ENCODE data around the gene AHCY.
"Not testable (repeated sequence)": the region's sequence is repeated elsewhere in the genome, so short reads cannot be mapped to it uniquely, and the experiment has no call there.

Gene AHCY

DNA sequence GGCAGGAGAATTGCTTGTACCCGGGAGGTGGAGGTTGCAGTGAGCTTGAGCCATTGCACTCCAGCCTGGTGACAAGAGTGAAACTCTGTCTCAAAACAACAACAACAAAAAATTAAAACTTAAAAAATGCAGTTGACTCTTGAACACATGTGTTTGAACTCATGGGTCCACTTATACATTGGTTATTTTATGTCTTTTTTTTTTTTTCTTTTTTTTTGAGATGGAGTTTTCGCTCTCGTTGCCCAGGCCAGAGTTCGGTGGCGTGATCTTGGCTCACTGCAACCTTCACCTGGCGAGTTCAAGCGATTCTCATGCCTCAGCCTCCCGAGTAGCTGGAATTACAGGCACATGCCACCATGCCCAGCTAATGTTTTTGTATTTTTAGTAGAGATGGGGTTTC, 39.7 kb downstream of the AHCY start:
- H3K27ac ChIP-seq (ENCODE audit: low read length); H3K36me3 ChIP-seq (ENCODE audit: insufficient read depth, low read depth, low read length); H3K4me3 ChIP-seq (ENCODE audit: low read length); H3K9me3 ChIP-seq (ENCODE audit: insufficient read depth, low read depth, low read length); H3K4me1 ChIP-seq (ENCODE audit: insufficient read depth, low read length); H3K27me3 ChIP-seq (ENCODE audit: insufficient read depth, low read length); H3K9ac ChIP-seq (ENCODE audit: low read depth, low read length): not testable (repeated sequence)

DNA sequence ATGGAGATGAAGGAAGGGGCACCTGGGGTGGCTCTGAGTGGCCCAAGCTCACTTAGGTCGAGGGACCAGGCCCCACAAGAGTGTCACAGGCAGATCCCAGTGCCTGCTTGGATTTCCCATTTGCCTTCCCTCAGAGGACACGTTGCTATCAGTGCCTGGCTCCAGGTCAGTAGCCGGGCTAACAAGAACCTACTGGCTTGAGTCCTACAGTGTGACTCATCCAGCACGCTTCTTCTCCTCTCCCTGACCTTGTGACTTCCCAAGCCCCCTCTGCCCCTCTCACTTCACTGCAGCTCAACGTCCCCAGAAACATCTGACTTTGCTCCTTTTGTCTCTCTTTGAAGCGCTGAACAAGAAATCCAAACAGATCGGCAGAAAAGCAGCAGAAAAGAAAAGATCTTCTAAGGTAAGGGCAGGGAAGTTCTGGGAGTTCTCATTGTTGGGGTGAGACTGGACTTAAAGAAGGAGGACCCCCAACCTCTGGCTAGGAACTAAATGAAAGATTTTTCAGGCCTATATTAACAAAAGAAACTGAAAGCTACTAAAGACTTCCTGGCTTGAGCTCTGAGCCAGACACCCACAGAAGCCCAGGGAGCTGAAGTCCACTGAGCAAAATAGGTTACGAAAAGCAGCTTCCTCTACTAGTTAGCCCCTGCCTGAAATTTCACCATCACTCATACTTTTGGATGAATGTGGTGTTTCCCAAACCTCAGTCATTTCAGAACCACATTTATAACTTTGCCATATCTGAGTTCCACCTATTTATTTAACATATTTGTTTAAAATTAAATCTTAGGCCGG, 40.5 kb downstream of the AHCY start:
- H3K36me3 ChIP-seq (ENCODE audit: insufficient read depth, low read depth, low read length), result no peaks in the 10 kb centered on the region
- H3K27me3 ChIP-seq (ENCODE audit: insufficient read depth, low read length), result no peaks in the 10 kb centered on the region
- no peak overlapping the region for H3K4me3 ChIP-seq (ENCODE audit: low read length)
- no peak overlapping the region for H3K27ac ChIP-seq (ENCODE audit: low read length)
- 0 out of 2 replicates have a peak overlapping the region, but pooled peaks have one; percentile 4 for H3K9ac ChIP-seq (ENCODE audit: low read depth, low read length)
- H3K4me1 ChIP-seq (ENCODE audit: insufficient read depth, low read length), result no peaks in the 10 kb centered on the region
- no peaks in the 10 kb centered on the region for H3K9me3 ChIP-seq (ENCODE audit: insufficient read depth, low read depth, low read length)

DNA sequence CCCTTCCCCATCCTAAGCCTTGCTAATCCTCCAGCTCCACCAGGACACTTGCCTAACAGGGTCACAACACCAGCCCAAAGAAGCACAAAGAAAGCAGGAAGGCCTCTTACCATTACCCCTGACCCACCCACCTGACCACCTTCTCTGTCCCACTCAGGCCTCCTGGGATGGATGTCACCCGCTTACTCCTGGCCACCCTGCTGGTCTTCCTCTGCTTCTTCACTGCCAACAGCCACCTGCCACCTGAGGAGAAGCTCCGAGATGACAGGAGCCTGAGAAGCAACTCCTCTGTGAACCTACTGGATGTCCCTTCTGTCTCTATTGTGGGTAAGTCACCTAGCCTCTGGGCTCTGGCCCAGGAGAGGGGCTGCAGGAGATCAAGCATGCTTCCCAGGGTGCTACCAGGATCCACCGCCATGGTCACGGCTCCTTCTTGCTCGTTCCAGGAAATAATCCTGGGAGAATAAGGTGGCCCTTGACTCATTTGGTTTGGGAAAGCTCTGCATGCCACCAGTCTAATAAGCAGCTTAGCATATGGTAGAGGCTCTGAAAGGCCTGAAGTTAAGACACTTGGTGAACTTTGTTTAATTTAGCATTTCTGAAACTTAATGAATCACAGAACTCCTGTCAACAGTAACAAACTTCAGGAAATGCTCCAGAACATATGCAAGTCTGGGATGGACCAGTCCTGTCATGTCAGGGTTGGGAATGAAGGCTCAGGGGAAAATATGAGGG, 42.8 kb downstream of the AHCY start:
- peaks cover 4% of the 10 kb centered on the region; the same call in 1 of the 2 replicates for H3K4me1 ChIP-seq (ENCODE audit: insufficient read depth, low read length)
- no peaks in the 10 kb centered on the region for H3K9me3 ChIP-seq (ENCODE audit: insufficient read depth, low read depth, low read length)
- H3K9ac ChIP-seq (ENCODE audit: low read depth, low read length), result no peak overlapping the region

DNA sequence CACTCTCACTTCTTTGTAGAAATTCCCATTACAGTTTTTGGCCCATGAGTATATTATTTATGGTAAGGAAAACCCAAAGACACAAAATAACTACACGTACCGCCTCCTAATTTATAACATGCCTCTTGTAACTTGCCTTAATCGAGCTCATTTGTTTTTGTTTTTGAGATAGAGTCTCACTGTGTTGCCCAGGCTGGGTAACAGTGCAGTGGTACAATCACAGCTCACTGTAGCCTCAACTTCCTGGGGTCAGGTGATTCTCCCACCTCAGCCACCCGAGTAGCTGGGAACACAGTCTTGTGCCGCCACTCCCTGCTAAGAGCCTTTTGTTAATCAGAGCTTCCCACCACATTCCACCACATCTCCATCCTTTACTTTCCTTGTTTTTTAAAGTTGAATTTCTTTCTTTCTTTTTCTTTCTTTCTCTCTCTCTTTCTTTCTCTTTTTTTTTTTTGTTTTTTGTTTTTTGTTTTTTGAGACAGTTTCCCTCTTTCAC, 46.5 kb downstream of the AHCY start:
- Histone ChIP-seq H3K4me3 (ENCODE audit: low read length) (no peak overlapping the region), H3K4me1 (ENCODE audit: insufficient read depth, low read length) (peaks cover 4% of the 10 kb centered on the region; the same call in 1 of the 2 replicates), H3K27me3 (ENCODE audit: insufficient read depth, low read length) (no peaks in the 10 kb centered on the region), H3K9me3 (ENCODE audit: insufficient read depth, low read depth, low read length) (no peaks in the 10 kb centered on the region), H3K27ac (ENCODE audit: low read length) (no peak overlapping the region), H3K36me3 (ENCODE audit: insufficient read depth, low read depth, low read length) (no peaks in the 10 kb centered on the region), H3K9ac (ENCODE audit: low read depth, low read length) (no peak overlapping the region)

More for the DNA sequence above, 42.8 kb downstream of the AHCY start:
- H3K36me3 ChIP-seq (ENCODE audit: insufficient read depth, low read depth, low read length), result no peaks in the 10 kb centered on the region
- H3K27me3 ChIP-seq (ENCODE audit: insufficient read depth, low read length), result no peaks in the 10 kb centered on the region
- H3K27ac ChIP-seq (ENCODE audit: low read length), result no peak overlapping the region
- no peak overlapping the region for H3K4me3 ChIP-seq (ENCODE audit: low read length)

DNA sequence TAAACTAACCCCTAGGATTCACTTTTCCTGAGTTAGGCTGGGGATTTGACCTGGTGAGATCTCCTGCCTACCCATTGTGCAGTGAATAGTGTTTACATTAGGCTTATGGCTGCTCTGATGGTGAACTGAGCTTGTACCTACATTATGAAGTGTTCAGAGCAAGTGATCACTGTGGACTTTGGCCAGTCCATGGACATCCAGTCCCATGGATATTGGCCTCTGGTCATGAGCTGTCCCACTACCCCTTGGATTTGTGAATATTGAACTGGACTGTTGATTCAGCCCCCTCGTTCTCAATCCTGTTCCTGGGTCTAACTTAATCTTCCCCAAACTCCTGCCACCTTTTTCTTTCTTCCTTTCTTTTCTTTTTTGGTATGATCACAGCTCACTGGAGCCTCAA, 48.2 kb downstream of the AHCY start:
- no peaks in the 10 kb centered on the region for H3K36me3 ChIP-seq (ENCODE audit: insufficient read depth, low read depth, low read length)
- H3K4me1 ChIP-seq (ENCODE audit: insufficient read depth, low read length), result peaks cover 4% of the 10 kb centered on the region; the same call in 1 of the 2 replicates
- H3K4me3 ChIP-seq (ENCODE audit: low read length), result no peak overlapping the region
- no peak overlapping the region for H3K9ac ChIP-seq (ENCODE audit: low read depth, low read length)
- no peaks in the 10 kb centered on the region for H3K9me3 ChIP-seq (ENCODE audit: insufficient read depth, low read depth, low read length)
- no peaks in the 10 kb centered on the region for H3K27me3 ChIP-seq (ENCODE audit: insufficient read depth, low read length)
- H3K27ac ChIP-seq (ENCODE audit: low read length), result no peak overlapping the region

DNA sequence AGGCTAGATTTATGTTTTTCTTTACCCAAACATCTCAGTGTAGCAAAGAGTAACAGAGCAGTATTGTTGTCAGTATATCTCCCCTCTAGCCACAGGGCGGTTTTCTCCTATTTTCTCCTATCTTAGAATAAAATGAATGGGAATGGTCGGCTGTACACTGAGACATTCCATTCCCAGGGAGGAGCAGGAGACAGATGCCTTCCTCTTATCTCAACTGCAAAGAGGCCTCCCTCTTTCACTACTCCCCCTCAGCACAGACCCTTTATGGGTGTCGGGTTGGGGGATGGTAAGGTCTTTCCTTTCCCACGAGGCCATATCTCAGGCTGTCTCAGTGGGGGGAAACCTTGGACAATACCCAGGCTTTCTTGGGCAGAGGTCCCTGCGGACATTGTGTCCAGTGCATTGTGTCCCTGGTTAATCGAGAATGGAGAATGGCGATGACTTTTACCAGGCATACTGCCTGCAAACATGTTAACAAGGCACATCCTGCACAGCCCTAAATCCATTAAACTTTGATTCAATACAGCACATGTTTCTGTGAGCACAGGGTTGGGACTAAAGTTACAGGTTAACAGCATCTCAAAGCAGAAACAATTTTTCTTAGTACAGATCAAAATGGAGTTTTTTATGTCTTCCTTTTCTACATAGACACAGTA, 50.6 kb downstream of the AHCY start:
- H3K36me3 ChIP-seq (ENCODE audit: insufficient read depth, low read depth, low read length); H3K27ac ChIP-seq (ENCODE audit: low read length); H3K4me1 ChIP-seq (ENCODE audit: insufficient read depth, low read length); H3K9me3 ChIP-seq (ENCODE audit: insufficient read depth, low read depth, low read length); H3K9ac ChIP-seq (ENCODE audit: low read depth, low read length); H3K4me3 ChIP-seq (ENCODE audit: low read length); H3K27me3 ChIP-seq (ENCODE audit: insufficient read depth, low read length): not testable (repeated sequence)

DNA sequence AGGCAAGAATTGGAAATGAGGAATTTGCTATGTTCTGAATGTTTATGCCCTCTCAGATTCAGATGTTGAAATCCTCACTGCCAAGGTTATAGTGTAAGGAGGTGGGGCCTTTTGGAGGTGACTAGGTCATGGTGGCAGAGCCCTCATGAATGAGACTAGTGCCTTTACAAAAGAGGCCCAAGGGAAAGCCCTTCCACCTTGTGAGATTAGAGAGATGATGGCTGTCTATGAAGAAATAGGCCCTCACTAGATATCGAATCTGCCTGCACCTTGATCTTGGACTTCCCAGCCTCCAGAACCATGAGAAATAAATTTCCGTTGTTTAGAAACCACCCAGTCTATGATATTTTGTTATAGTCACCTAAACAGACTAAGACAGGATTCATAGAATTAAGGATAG, 51.5 kb downstream of the AHCY start:
- H3K9ac ChIP-seq (ENCODE audit: low read depth, low read length), result no peak overlapping the region
- no peaks in the 10 kb centered on the region for H3K27me3 ChIP-seq (ENCODE audit: insufficient read depth, low read length)
- H3K36me3 ChIP-seq (ENCODE audit: insufficient read depth, low read depth, low read length), result no peaks in the 10 kb centered on the region
- no peak overlapping the region for H3K27ac ChIP-seq (ENCODE audit: low read length)
- H3K4me3 ChIP-seq (ENCODE audit: low read length), result no peak overlapping the region
- H3K4me1 ChIP-seq (ENCODE audit: insufficient read depth, low read length), result no peaks in the 10 kb centered on the region; the same call in 1 of the 2 replicates
- no peaks in the 10 kb centered on the region for H3K9me3 ChIP-seq (ENCODE audit: insufficient read depth, low read depth, low read length)

DNA sequence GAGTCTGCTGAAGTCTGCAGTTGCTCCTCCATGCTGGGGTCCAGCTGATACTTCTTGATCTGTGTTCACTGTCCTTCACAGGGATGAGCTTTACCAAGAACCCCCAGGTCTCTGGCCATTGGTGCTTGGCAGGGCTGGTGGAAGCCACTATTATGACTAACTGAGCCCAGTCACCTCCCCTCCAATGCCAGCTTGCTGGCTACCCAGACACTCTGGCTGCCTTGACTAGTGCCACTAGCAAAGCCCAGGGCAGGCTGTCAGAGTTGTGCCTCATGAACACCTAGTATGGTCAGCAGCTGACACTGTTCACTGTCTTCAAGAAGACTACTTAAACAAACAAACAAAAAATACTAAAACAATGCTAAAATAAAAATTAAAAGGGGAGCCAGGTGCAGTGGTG, 53.1 kb downstream of the AHCY start:
- Histone ChIP-seq H3K4me3 (ENCODE audit: low read length) (no peak overlapping the region), H3K27ac (ENCODE audit: low read length) (no peak overlapping the region), H3K9me3 (ENCODE audit: insufficient read depth, low read depth, low read length) (no peaks in the 10 kb centered on the region), H3K4me1 (ENCODE audit: insufficient read depth, low read length) (no peaks in the 10 kb centered on the region), H3K27me3 (ENCODE audit: insufficient read depth, low read length) (no peaks in the 10 kb centered on the region), H3K9ac (ENCODE audit: low read depth, low read length) (no peak overlapping the region), H3K36me3 (ENCODE audit: insufficient read depth, low read depth, low read length) (no peaks in the 10 kb centered on the region)

DNA sequence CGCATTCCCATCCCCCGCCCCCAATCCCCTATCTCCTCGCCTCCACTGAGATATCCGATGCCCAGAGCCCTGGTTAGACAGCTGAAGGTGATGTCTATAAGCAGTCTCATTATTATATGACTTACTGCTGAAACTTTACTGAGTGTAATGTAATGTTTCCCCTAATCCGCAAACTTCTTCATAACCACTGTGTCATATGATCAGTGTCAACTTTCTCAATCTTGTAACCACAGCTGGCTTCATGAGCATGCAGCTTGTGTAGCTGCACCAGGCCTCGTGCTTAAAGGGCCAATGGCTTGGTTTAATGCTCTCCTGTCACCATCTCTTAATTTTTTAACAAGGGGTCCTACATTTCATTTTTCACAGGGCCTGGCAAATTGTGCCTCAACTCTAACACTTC, 53.9 kb downstream of the AHCY start:
- no peak overlapping the region for H3K27ac ChIP-seq (ENCODE audit: low read length)
- H3K36me3 ChIP-seq (ENCODE audit: insufficient read depth, low read depth, low read length), result no peaks in the 10 kb centered on the region
- H3K9me3 ChIP-seq (ENCODE audit: insufficient read depth, low read depth, low read length), result no peaks in the 10 kb centered on the region
- no peaks in the 10 kb centered on the region for H3K27me3 ChIP-seq (ENCODE audit: insufficient read depth, low read length)
- H3K4me1 ChIP-seq (ENCODE audit: insufficient read depth, low read length), result no peaks in the 10 kb centered on the region
- H3K9ac ChIP-seq (ENCODE audit: low read depth, low read length), result no peak overlapping the region
- no peak overlapping the region for H3K4me3 ChIP-seq (ENCODE audit: low read length)

DNA sequence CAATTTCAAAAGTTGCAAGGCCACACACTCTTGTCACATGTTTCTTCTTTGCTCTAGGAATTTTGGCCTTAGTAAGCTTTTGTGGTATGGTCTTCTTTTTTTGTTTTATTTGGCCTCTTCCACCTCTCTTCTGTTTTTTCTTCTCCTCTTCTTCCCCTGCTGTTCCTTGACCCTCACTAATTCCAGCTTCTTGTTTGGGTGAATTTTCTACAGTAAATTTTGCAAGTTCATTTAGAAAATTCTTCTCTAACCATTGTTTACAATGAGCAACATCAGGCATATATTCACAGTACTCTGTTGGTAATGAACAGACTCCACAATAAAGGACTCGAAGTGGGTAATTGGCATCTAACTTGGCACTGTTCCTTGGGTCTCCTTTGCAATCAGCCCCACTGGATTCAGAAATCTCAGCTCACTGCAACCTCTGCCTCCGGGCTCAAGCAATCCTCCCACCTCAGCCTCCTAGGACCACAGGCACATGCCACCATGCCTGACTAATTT, 57.0 kb downstream of the AHCY start:
- H3K4me3 ChIP-seq (ENCODE audit: low read length), result no peak overlapping the region
- no peaks in the 10 kb centered on the region for H3K36me3 ChIP-seq (ENCODE audit: insufficient read depth, low read depth, low read length)
- H3K27me3 ChIP-seq (ENCODE audit: insufficient read depth, low read length), result no peaks in the 10 kb centered on the region
- no peak overlapping the region for H3K9ac ChIP-seq (ENCODE audit: low read depth, low read length)
- H3K9me3 ChIP-seq (ENCODE audit: insufficient read depth, low read depth, low read length), result no peaks in the 10 kb centered on the region
- no peak overlapping the region for H3K27ac ChIP-seq (ENCODE audit: low read length)
- H3K4me1 ChIP-seq (ENCODE audit: insufficient read depth, low read length), result no peaks in the 10 kb centered on the region

DNA sequence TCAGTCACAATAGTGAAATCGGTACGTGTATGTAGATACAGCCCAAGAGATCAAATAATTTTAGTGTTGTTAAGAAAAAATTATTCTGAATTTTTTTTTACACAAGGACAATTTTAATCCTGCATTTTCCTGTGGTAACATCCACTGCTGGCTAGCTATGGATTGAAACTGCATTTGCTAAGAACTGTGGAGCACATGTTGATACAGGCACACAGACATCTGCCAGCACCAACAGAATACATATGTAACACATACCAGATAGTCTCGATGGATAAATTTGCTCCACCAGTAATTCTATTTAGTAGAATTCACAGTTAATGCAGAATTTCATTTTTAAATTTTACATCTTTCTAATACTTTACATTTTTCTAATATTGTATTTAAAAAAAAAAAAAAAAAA, 59.8 kb downstream of the AHCY start:
- Histone ChIP-seq H3K27me3 (ENCODE audit: insufficient read depth, low read length) (no peaks in the 10 kb centered on the region), H3K4me3 (ENCODE audit: low read length) (no peak overlapping the region), H3K9ac (ENCODE audit: low read depth, low read length) (no peak overlapping the region), H3K27ac (ENCODE audit: low read length) (no peak overlapping the region), H3K36me3 (ENCODE audit: insufficient read depth, low read depth, low read length) (no peaks in the 10 kb centered on the region), H3K9me3 (ENCODE audit: insufficient read depth, low read depth, low read length) (no peaks in the 10 kb centered on the region; the same call in 1 of the 2 replicates), H3K4me1 (ENCODE audit: insufficient read depth, low read length) (no peaks in the 10 kb centered on the region)

Measured in iPS-20b (cell line).